HG02623 (cell line): ENCODE data around the gene CD38.
A peak's percentile ranks its signal among the peaks of the same experiment; 100 is the strongest.
"Not testable (repeated sequence)": the region's sequence is repeated elsewhere in the genome, so short reads cannot be mapped to it uniquely, and the experiment has no call there.

Experiments used
- ATAC-seq: cut with Tn5 transposase; IDR thresholded peaks from one replicate; pipeline ENCODE4 v1.9.1; 2021; ENCODE audit warnings: moderate library complexity; ENCODE audit not compliant: unreplicated experiment

CD38 gene

GRCh38 chr4:15794905-15795304 is 16.8 kb downstream of the CD38 start:
- no peak for ATAC-seq

GRCh38 chr4:15797320-15797719 is 19.2 kb downstream of the CD38 start:
- ATAC-seq, result no peak

- no peak for ATAC-seq
Measured at GRCh38 chr4:15799141-15799540, 21.0 kb downstream of the CD38 start.

GRCh38 chr4:15799701-15800100 is 21.6 kb downstream of the CD38 start:
- ATAC-seq, result no peak

GRCh38 chr4:15802497-15802896 is 24.4 kb downstream of the CD38 start:
- ATAC-seq, result not testable (repeated sequence)

GRCh38 chr4:15805583-15806517 is 27.7 kb downstream of the CD38 start:
- ATAC-seq, result peak; percentile 26

GRCh38 chr4:15809058-15809457 is 30.9 kb downstream of the CD38 start:
- peak; percentile 77 for ATAC-seq

GRCh38 chr4:15809466-15809865 is 31.3 kb downstream of the CD38 start:
- peak; percentile 9 for ATAC-seq

GRCh38 chr4:15811703-15812337 is 33.7 kb downstream of the CD38 start:
- no peak for ATAC-seq

GRCh38 chr4:15832523-15833451 is 54.7 kb downstream of the CD38 start:
- no peak for ATAC-seq

GRCh38 chr4:15833801-15834200 is 55.7 kb downstream of the CD38 start:
- no peak for ATAC-seq

- ATAC-seq, result no peak
Measured at GRCh38 chr4:15836362-15836761, 58.2 kb downstream of the CD38 start.

GRCh38 chr4:15837591-15837990 is 59.5 kb downstream of the CD38 start:
- ATAC-seq, result no peak

GRCh38 chr4:15841194-15841730 is 63.1 kb downstream of the CD38 start:
- ATAC-seq, result not testable (repeated sequence)

- ATAC-seq, result no peak
Measured at GRCh38 chr4:15847746-15848145, 69.6 kb downstream of the CD38 start.

GRCh38 chr4:15848191-15848842 is 70.2 kb downstream of the CD38 start:
- ATAC-seq, result no peak

GRCh38 chr4:15851969-15852368 is 73.8 kb downstream of the CD38 start:
- ATAC-seq, result no peak

- ATAC-seq, result no peak
Measured at GRCh38 chr4:15852524-15852923, 74.4 kb downstream of the CD38 start.

- no peak for ATAC-seq
Measured at GRCh38 chr4:15853345-15853744, 75.2 kb downstream of the CD38 start.

- no peak for ATAC-seq
Measured at GRCh38 chr4:15855804-15856475, 77.8 kb downstream of the CD38 start.
